Esophagus muscularis mucosa (tissue), 4 donors: Measurements from ENCODE around the gene MNAT1.

Experiments
- EP300 ChIP-seq: sonication (generic); formaldehyde crosslinking; IDR thresholded peaks from one replicate; pipeline ENCODE4 v1.6.1; 2017; ENCODE audit warnings: antibody characterized with exemption
- POLR2A ChIP-seq: fragments of 450-650 bp; IDR thresholded peaks from one replicate; pipeline ENCODE4 v1.6.1; 2017; ENCODE audit warnings: antibody characterized with exemption, moderate library complexity, mild to moderate bottlenecking, low read depth
- POLR2AphosphoS5 ChIP-seq, 2 donors: sonication (generic); formaldehyde crosslinking; IDR thresholded peaks; one replicate each; pipeline ENCODE4 v1.6.1; 2017; ENCODE audit warnings: antibody characterized with exemption in 2 of 2
- TF ChIP-seq, protein P1 (sequence below), 3 experiments: fragments of 200-600 bp in 2 of 3; fragments of 450-650 bp in 1 of 3; sonication (generic) in 2 of 3; IDR thresholded peaks; one replicate each; pipeline ENCODE4 v1.5.1; 2017 to 2019; ENCODE audit warnings: antibody characterized with exemption in 3 of 3, mild to moderate bottlenecking in 2 of 3, moderate library complexity in 1 of 3

DNA sequence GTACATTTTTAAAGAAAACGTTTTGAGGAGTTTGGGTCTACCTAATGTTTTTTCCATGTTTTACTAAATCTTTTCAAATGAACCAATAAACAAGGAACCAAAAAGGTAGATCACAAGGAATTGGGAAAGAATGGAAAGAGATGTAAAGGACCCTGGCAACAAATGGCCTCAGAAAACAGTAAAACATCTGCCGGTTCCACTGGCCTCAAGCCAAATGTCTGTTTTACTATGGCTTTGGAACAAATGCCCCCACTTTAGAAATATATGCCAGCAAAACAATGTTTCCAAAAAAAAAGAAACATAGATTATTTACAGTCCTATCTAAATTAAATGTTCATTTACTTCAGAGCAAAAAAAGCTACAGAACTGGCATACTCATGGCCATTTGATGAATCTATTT is 243.3 kb downstream of the MNAT1 start:
- TF ChIP-seq, protein P1, sequence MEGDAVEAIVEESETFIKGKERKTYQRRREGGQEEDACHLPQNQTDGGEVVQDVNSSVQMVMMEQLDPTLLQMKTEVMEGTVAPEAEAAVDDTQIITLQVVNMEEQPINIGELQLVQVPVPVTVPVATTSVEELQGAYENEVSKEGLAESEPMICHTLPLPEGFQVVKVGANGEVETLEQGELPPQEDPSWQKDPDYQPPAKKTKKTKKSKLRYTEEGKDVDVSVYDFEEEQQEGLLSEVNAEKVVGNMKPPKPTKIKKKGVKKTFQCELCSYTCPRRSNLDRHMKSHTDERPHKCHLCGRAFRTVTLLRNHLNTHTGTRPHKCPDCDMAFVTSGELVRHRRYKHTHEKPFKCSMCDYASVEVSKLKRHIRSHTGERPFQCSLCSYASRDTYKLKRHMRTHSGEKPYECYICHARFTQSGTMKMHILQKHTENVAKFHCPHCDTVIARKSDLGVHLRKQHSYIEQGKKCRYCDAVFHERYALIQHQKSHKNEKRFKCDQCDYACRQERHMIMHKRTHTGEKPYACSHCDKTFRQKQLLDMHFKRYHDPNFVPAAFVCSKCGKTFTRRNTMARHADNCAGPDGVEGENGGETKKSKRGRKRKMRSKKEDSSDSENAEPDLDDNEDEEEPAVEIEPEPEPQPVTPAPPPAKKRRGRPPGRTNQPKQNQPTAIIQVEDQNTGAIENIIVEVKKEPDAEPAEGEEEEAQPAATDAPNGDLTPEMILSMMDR (IDR thresholded peaks at IDR 0.05): no peak
- TF ChIP-seq POLR2A (no peak), EP300 (no peak), POLR2AphosphoS5 (IDR thresholded peaks at IDR 0.05) (no peak)
